Panc1 (cell line): ENCODE results near the gene GAS7. TPM values are rescaled to one million over a fixed set of nuclear protein-coding genes. Genes with fewer than 3 reads are reported as not detected.

Experiments used
- ATAC-seq: fragments of 200-7000 bp; cut with Tn5 transposase; 2 replicates; pipeline ENCODE4 v1.9.1; 2020; ENCODE audit warnings: mild to moderate bottlenecking, moderate library complexity
- BruUV-seq: library from RNA; stranded (reverse); fragments of 400-500 nt; replicated peaks from 2 replicates; lab custom pipeline; 2021; lab: Mats Ljungman, UMichigan
- CTCF ChIA-PET: fragments of 300-600 bp; sonication (Branson Sonifier 250); formaldehyde crosslinking; loops from one replicate; lab custom pipeline; 2022; ENCODE audit warnings: antibody characterized with exemption; lab: Charles Lee
- POLR2A ChIA-PET: fragments of 300-600 bp; sonication (Branson Sonifier 250); formaldehyde crosslinking; loops from one replicate; lab custom pipeline; 2022; ENCODE audit warnings: antibody characterized with exemption; lab: Charles Lee
- DNase-seq: peaks from one replicate; pipeline ENCODE4 v3.0.0-alpha.2; 2010; ENCODE audit warnings: low read depth, low spot score
- H3K27ac ChIP-seq: 2 replicates; pipeline ENCODE4 v1.5.1; 2011; ENCODE audit warnings: mild to moderate bottlenecking, low read length, inconsistent platforms
- H3K27me3 ChIP-seq: fragments of 200-500 bp; sonication (Bioruptor generic); 2 replicates; pipeline ENCODE4 v1.6.0; 2014; ENCODE audit warnings: low read length, inconsistent platforms; ENCODE audit not compliant: control insufficient read depth, insufficient read depth
- H3K36me3 ChIP-seq: fragments of 200-500 bp; sonication (Bioruptor generic); 2 replicates; pipeline ENCODE4 v1.5.1; 2014; ENCODE audit warnings: inconsistent platforms, mild to moderate bottlenecking, low read length, moderate library complexity; ENCODE audit not compliant: control insufficient read depth, insufficient read depth
- H3K4me1 ChIP-seq: 2 replicates; pipeline ENCODE4 v1.5.1; 2011; ENCODE audit warnings: inconsistent platforms, mild to moderate bottlenecking, low read length, moderate library complexity; ENCODE audit not compliant: control insufficient read depth, insufficient read depth
- H3K4me3 ChIP-seq, 2 experiments: 2 replicates each; pipeline ENCODE4 v1.5.1; 2011 to 2012; ENCODE audit warnings: low read depth in 2 of 2, low read length in 2 of 2, mild to moderate bottlenecking in 2 of 2, inconsistent platforms in 1 of 2, moderate library complexity in 1 of 2
- H3K9me3 ChIP-seq: fragments of 200-500 bp; sonication (Bioruptor generic); 2 replicates; pipeline ENCODE4 v1.5.1; 2014; ENCODE audit warnings: low read depth, mild to moderate bottlenecking, inconsistent platforms, low read length, moderate library complexity; ENCODE audit not compliant: control insufficient read depth, insufficient read depth
- CTCF ChIP-seq: fragments of 450-650 bp; IDR thresholded peaks from 2 replicates; pipeline ENCODE4 v1.5.1; 2017; ENCODE audit warnings: mild to moderate bottlenecking
- POLR2AphosphoS5 ChIP-seq: IDR thresholded peaks from 2 replicates; pipeline ENCODE4 v1.6.1; 2012; ENCODE audit warnings: mild to moderate bottlenecking, low read depth, low read length, moderate library complexity
- REST ChIP-seq, 2 experiments: IDR thresholded peaks; 2 replicates each; pipeline ENCODE4 v1.6.1; 2011 to 2012; ENCODE audit warnings: low read depth in 2 of 2, control low read depth in 1 of 2, low read length in 1 of 2, mild to moderate bottlenecking in 1 of 2, moderate library complexity in 1 of 2; ENCODE audit not compliant: insufficient read depth in 1 of 2
- SIN3A ChIP-seq: IDR thresholded peaks from 2 replicates; pipeline ENCODE4 v1.6.1; 2012; ENCODE audit warnings: low read depth, mild to moderate bottlenecking, low read length, moderate library complexity, borderline replicate concordance; ENCODE audit not compliant: insufficient read depth
- TCF7L2 ChIP-seq: IDR thresholded peaks from 2 replicates; pipeline ENCODE4 v1.6.1; 2011; ENCODE audit warnings: mild to moderate bottlenecking, low read depth, low read length, inconsistent platforms
- in situ Hi-C: cut with HindIII; loops from 2 replicates; pipeline ENCODE4 v1.10.0; 2016; ENCODE audit warnings: low sequenced_read_pairs, low pct_unique_long_range_greater_than_20kb
- intact Hi-C: fragments of 100-400 bp; cut with micrococcal nuclease; formaldehyde crosslinking; loops from one replicate; pipeline ENCODE4 v1.10.0; 2022; ENCODE audit not compliant: unreplicated experiment
- total RNA-seq: library from RNA; stranded (reverse); gene quantifications from one replicate; pipeline ENCODE4 v1.2.1, GENCODE V29; 2021; ENCODE audit not compliant: unreplicated experiment

GAS7 gene
- total RNA-seq, 1 experiment from 2014 or later: 0.05 TPM

GRCh38 chr17:9904277-9905077 lies 293.9 kb downstream of the GAS7 start:
- intact Hi-C loops: no loop called here
- no TSS peak for BruUV-seq
- POLR2A ChIA-PET: no interaction called here
- Histone ChIP-seq H3K27ac (no peak overlapping the region), H3K27me3 (no peaks in the 10 kb centered on the region), H3K4me3 (no peak overlapping the region), H3K36me3 (no peaks in the 10 kb centered on the region), H3K4me1 (no peaks in the 10 kb centered on the region), H3K9me3 (no peaks in the 10 kb centered on the region)
- CTCF ChIA-PET: no interaction called here
- in situ Hi-C loops: no loop called here
- ATAC-seq: no peak
- DNase-seq: no peak
- no peak for TF ChIP-seq POLR2AphosphoS5
- TF ChIP-seq REST (IDR thresholded peaks at IDR 0.05; ENCODE audit: insufficient read depth in 1 of 2, low read depth in 2 of 2, low read length in 1 of 2): no peak
- no peak for TF ChIP-seq CTCF
- TF ChIP-seq SIN3A: no peak

- in situ Hi-C loops: no loop called here
- ChIA-PET POLR2A (no interaction called here), CTCF (no interaction called here)
- Histone ChIP-seq H3K4me1 (no peaks in the 10 kb centered on the region), H3K36me3 (no peaks in the 10 kb centered on the region), H3K4me3 (no peak overlapping the region), H3K27ac (no peak overlapping the region), H3K9me3 (no peaks in the 10 kb centered on the region), H3K27me3 (no peaks in the 10 kb centered on the region)
- TF ChIP-seq POLR2AphosphoS5: no peak
- no peak for TF ChIP-seq REST (IDR thresholded peaks at IDR 0.05; ENCODE audit: insufficient read depth in 1 of 2, low read depth in 2 of 2, low read length in 1 of 2)
- TF ChIP-seq TCF7L2: no peak
- TF ChIP-seq CTCF: no peak
- no peak for TF ChIP-seq SIN3A
- DNase-seq (no peak), ATAC-seq (no peak)
- intact Hi-C loops: no loop called here
- BruUV-seq: no TSS peak
Measured at GRCh38 chr17:9902120-9902519, 296.3 kb downstream of the GAS7 start.
